Heart left ventricle (tissue), 16 donors: ENCODE data around the gene TMEM253. TPM values are rescaled to one million over a fixed set of nuclear protein-coding genes. Genes with fewer than 3 reads are reported as not detected.

Source experiments
- ATAC-seq, 4 donors: fragments of 200-7000 bp; cut with Tn5 transposase; one replicate each; pipeline ENCODE4 v1.9.1; 2020 to 2022; ENCODE audit warnings: moderate library complexity in 4 of 4, mild to moderate bottlenecking in 3 of 4, moderate number of reproducible peaks in 1 of 4
- DNase-seq, 5 donors: peaks; one replicate each; pipeline ENCODE4 v3.0.0-alpha.2; 2020
- H3K27ac ChIP-seq, 12 donors: fragments of 200-600 bp; sonication (generic) in 4 of 12; one replicate each; pipeline versions ENCODE4 v1.5.0 to v1.8.0; 2016 to 2022; ENCODE audit warnings: mild to moderate bottlenecking in 2 of 12
- H3K27me3 ChIP-seq, 9 donors: fragments of 200-600 bp; sonication (generic) in 2 of 9; one replicate each; pipeline versions ENCODE4 v1.5.1 to v1.8.0; 2016 to 2022; ENCODE audit warnings: mild to moderate bottlenecking in 3 of 9
- H3K36me3 ChIP-seq, 9 donors: fragments of 200-600 bp; sonication (generic) in 2 of 9; one replicate each; pipeline versions ENCODE4 v1.5.0 to v1.8.0; 2018 to 2022; ENCODE audit warnings: mild to moderate bottlenecking in 2 of 9
- H3K4me1 ChIP-seq, 12 donors: fragments of 200-600 bp; sonication (generic) in 4 of 12; one replicate each; pipeline versions ENCODE4 v1.5.0 to v1.8.0; 2016 to 2022; ENCODE audit warnings: mild to moderate bottlenecking in 3 of 12
- H3K4me3 ChIP-seq, 12 donors: fragments of 200-600 bp; sonication (generic) in 4 of 12; one replicate each; pipeline versions ENCODE4 v1.5.0 to v1.8.0; 2017 to 2022; ENCODE audit warnings: mild to moderate bottlenecking in 9 of 12, moderate library complexity in 4 of 12
- H3K9me3 ChIP-seq, 12 donors: fragments of 200-600 bp; sonication (generic) in 4 of 12; one replicate each; pipeline versions ENCODE4 v1.5.0 to v1.8.0; 2016 to 2022; ENCODE audit warnings: mild to moderate bottlenecking in 1 of 12
- POLR2A ChIP-seq, 2 donors: fragments of 450-650 bp; IDR thresholded peaks; one replicate each; pipeline ENCODE4 v1.6.1; 2017; ENCODE audit warnings: antibody characterized with exemption in 2 of 2, mild to moderate bottlenecking in 2 of 2, moderate library complexity in 2 of 2
- WGBS, 4 donors: extraction: QIAGEN DNeasy Blood & Tissue Kit in 2 of 4; methylation state at CpG; one replicate each; pipeline versions ENCODE4 v1.1.5 to v1.1.7; 2013 to 2018; 5-methylcytosine and 5-hydroxymethylcytosine counted together
- intact Hi-C, 10 donors: fragments of 100-400 bp; cut with DNase I; formaldehyde crosslinking; loops; one replicate each; pipeline versions ENCODE4 v1.11.1 to v1.14.2; 2022
- polyA plus RNA-seq, 2 donors: library from polyadenylated mRNA; stranded (reverse); fragments of 200-250 nt; gene quantifications; one replicate each; pipeline ENCODE4 v1.2.3, GENCODE V29; 2013
- total RNA-seq, 9 donors: library from RNA; depleted of rRNA in 2 of 9; stranded (reverse); fragments of >200 nt in 2 of 9; fragmentation: NEBNext Ultra II Directional in 3 of 9; extraction: Animal tissue kit (Norgen Biotek cat#: 25700) in 3 of 9; gene quantifications; one replicate each; pipeline versions ENCODE4 v1.1.0 to v1.2.4, GENCODE V29; 2016 to 2023
- TF ChIP-seq, protein P1 (sequence below), 12 donors: fragments of 200-600 bp; sonication (generic) in 4 of 12; IDR thresholded peaks; one replicate each; pipeline versions ENCODE4 v1.5.0 to v1.8.0; 2018 to 2022; ENCODE audit warnings: antibody characterized with exemption in 12 of 12, mild to moderate bottlenecking in 5 of 12
- donor health status: ischemic (EF 13 %, LVEDD 7.1; RV severe dilation, severe dysfunction).
- donor health status: healthy with polysubstance abuse.
- donor health status: DM: no; HTN: yes; CAD: no.
- donor health status: DM: no; HTN: no; CAD: no.
- donor health status: ischemic (EF 25% LVEDD 6.9; RV normal size, moderate dysfunction).
- donor health status: ischemic (EF 25% LVEDD 5.7; RV mildly dilated, moderate dysfunction).
- donor health status: healthy.
- donor health status: DM: yes; HTN: yes; CAD: no.
- donor health status: ischemic (EF 35%, LVEDD 5.7; RV mildly dilated, moderate dysfunction).
- donor health status: nonischemic (EF 11% LVEDD 7.7; RV severe dilation, severe dysfunction).
- donor health status: DM: yes; HTN: yes; CAD: no.
- donor health status: PGD.
- donor health status: ischemic (EF 29% LVEDD 5.4; RV normal size, mild dysfunction).
- donor health status: nonischemic (EF 23%, LVEDD 6.1; RV moderate dilation, normal function).

Gene TMEM253
- total and polyA plus RNA-seq, 11 donors: 0.19 to 0.79 (median 0.36) TPM; not detected in 3

DNA sequence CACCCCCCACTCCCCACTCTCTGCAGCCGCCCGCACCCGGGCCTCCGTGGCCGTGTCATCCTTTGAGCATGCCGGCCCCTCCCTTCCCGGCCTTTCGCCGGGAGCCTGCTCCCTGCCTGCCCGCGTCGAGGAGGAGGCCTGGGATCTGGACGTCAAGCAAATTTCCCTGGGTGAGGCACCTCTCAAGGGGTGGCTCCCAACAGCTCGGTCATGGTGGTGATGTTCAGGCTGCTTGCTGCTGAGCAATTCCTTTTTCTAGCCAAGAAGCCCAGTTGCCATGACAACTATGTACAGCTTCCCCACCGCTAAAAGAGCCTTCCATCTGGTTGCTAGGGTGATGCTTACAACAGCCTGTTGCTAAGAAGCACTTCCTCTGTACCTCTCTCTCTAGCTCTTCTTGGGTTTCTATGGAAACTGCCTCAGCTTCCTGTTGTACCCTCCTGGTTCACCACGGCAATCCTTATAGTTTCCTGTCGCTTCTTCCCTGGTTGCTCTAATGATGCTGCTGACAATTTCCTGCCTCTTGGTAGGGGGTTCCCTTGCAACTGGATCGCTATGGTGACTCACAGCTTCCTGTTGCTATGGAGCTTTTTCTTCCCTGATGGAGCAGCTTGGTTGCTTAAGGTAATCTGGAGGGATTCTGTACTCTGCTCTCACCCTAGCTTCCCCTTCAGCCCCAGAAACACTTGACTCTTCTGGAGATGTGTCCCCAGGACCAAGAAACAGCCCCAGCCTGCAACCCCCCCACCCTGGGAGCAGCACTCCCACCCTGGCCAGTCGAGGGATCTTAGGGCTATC, 13.4 kb upstream of the TMEM253 start:
- intact Hi-C loops: no loop called here
- Histone ChIP-seq H3K36me3 (peaks cover 0 to 99% (median 91%) of the 10 kb centered on the region in 9 donors), H3K4me1 (peaks cover 0 to 36% (median 6%) of the 10 kb centered on the region in 12 donors), H3K27me3 (no peaks in the 10 kb centered on the region), H3K4me3 (no peak overlapping the region), H3K27ac (peak overlapping the region in 3 of 12 donors; percentile 19 to 38 (median 24)), H3K9me3 (no peaks in the 10 kb centered on the region)
- TF ChIP-seq POLR2A (IDR thresholded peaks at IDR 0.05): no peak
- TF ChIP-seq, protein P1, sequence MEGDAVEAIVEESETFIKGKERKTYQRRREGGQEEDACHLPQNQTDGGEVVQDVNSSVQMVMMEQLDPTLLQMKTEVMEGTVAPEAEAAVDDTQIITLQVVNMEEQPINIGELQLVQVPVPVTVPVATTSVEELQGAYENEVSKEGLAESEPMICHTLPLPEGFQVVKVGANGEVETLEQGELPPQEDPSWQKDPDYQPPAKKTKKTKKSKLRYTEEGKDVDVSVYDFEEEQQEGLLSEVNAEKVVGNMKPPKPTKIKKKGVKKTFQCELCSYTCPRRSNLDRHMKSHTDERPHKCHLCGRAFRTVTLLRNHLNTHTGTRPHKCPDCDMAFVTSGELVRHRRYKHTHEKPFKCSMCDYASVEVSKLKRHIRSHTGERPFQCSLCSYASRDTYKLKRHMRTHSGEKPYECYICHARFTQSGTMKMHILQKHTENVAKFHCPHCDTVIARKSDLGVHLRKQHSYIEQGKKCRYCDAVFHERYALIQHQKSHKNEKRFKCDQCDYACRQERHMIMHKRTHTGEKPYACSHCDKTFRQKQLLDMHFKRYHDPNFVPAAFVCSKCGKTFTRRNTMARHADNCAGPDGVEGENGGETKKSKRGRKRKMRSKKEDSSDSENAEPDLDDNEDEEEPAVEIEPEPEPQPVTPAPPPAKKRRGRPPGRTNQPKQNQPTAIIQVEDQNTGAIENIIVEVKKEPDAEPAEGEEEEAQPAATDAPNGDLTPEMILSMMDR (IDR thresholded peaks at IDR 0.05): no peak
- ATAC-seq: peak in 3 of 4 donors; percentile 16 to 50 (median 37)
- WGBS, 4 donors: 47 to 66% (median 50%) methylated on average over 9 to 19 of the region's 19 CpGs
- DNase-seq: peak in 1 of 5 donors; percentile 64

DNA sequence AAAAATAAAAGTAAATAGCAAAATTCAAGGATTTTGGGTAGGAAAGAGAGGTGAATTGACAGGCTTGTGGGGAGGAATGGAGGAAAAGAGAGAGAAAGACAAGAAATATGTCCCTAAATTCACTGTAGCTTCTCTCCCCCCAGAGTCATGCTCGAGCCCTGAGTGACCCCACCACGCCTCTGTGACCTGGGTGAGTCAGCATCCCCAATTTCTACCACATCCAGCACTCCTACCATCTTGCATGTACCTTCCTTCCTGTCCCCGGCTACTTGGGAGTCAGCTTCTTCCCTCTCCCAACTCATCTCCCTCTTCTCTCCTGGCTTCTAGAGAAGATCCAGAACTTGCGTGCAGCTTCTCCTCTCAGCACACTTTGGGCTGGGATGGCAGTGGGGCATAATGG, 12.2 kb upstream of the TMEM253 start:
- 84 to 92% (median 87%) methylated on average over 4 of the region's 4 CpGs for WGBS, 4 donors
- ATAC-seq (no peak), DNase-seq (no peak)
- no peak overlapping the region for H3K4me3 ChIP-seq
- H3K27ac ChIP-seq: no peak overlapping the region
- TF ChIP-seq, protein P1 (IDR thresholded peaks at IDR 0.05): no peak
- TF ChIP-seq POLR2A (IDR thresholded peaks at IDR 0.05): no peak
- peaks cover 0 to 36% (median 8%) of the 10 kb centered on the region in 12 donors for H3K4me1 ChIP-seq
- intact Hi-C loops: no loop called here
- no peaks in the 10 kb centered on the region for H3K9me3 ChIP-seq
- H3K27me3 ChIP-seq: no peaks in the 10 kb centered on the region
- peaks cover 0 to 93% (median 87%) of the 10 kb centered on the region in 9 donors for H3K36me3 ChIP-seq

DNA sequence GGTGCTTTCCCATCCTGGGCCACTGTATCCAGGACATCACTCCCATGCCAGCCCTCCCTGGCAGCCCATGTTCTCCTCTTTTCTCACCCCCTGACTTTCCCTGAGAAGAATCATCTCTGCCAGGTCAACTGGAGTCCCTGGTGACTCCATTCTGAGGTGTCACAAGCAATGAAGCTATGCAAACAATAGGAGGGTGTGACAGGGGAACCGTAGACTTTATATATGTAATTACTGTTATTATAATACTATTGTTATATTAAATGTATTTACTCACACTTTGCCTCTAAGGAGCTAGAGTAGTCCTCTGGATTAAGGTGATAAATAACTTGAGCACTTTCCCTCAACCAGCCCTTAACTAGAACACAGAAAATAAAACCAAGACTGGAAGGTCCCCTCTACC, 11.6 kb upstream of the TMEM253 start:
- Histone ChIP-seq H3K4me3 (no peak overlapping the region), H3K27me3 (no peaks in the 10 kb centered on the region), H3K9me3 (no peaks in the 10 kb centered on the region), H3K36me3 (peaks cover 0 to 87% (median 81%) of the 10 kb centered on the region in 9 donors), H3K4me1 (peaks cover 0 to 36% (median 9%) of the 10 kb centered on the region in 12 donors), H3K27ac (no peak overlapping the region)
- TF ChIP-seq, protein P1 (IDR thresholded peaks at IDR 0.05): no peak
- TF ChIP-seq POLR2A (IDR thresholded peaks at IDR 0.05): no peak
- DNase-seq: no peak
- intact Hi-C loops: no loop called here
- no peak for ATAC-seq
- WGBS, 4 donors: 56 to 81% (median 76%) methylated on average over 1 of the region's 1 CpG

DNA sequence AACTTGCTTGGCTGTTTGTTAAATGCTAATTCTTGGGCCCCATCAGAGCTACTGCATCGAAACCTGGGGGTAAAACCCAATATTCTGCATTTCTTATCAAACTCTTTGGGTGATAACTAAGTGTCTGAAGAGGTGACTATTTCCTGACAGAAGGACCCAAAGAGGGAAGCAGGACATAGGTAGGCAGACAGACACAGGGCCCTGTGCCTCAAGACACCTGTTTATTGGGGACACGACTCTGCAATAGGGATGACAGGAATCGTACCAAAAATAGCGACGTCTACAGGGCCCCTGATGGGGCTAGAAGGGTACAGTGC, 11.0 kb upstream of the TMEM253 start:
- 67 to 87% (median 72%) methylated on average over 5 of the region's 5 CpGs for WGBS, 4 donors
- no peak for TF ChIP-seq POLR2A (IDR thresholded peaks at IDR 0.05)
- TF ChIP-seq, protein P1 (IDR thresholded peaks at IDR 0.05): no peak
- intact Hi-C loops: loop anchor here in 8 of 10 donors (1.0 to 10.0 kb wide), 7 partner anchors 17 to 475 kb away; no protein-coding TSS in a partner anchor
- H3K9me3 ChIP-seq: no peaks in the 10 kb centered on the region
- no peaks in the 10 kb centered on the region for H3K27me3 ChIP-seq
- H3K27ac ChIP-seq: no peak overlapping the region
- H3K4me1 ChIP-seq: peaks cover 0 to 32% (median 9%) of the 10 kb centered on the region in 12 donors
- peaks cover 0 to 82% (median 76%) of the 10 kb centered on the region in 9 donors for H3K36me3 ChIP-seq
- ATAC-seq (no peak), DNase-seq (no peak)
- H3K4me3 ChIP-seq: no peak overlapping the region
